Astrocyte (in vitro differentiated cells and primary cell): Measurements from ENCODE around the gene FTO.

Experiments used
- EZH2 ChIP-seq: IDR thresholded peaks from 2 replicates; pipeline ENCODE4 v1.6.1; 2012; ENCODE audit warnings: mild to moderate bottlenecking, low read length, inconsistent platforms; ENCODE audit not compliant: insufficient read depth
- TF ChIP-seq, protein P1 (sequence below): IDR thresholded peaks from 2 replicates; pipeline ENCODE4 v1.5.1; 2011; ENCODE audit warnings: low read depth, mild to moderate bottlenecking, inconsistent platforms, low read length, moderate library complexity; ENCODE audit not compliant: insufficient read depth

DNA sequence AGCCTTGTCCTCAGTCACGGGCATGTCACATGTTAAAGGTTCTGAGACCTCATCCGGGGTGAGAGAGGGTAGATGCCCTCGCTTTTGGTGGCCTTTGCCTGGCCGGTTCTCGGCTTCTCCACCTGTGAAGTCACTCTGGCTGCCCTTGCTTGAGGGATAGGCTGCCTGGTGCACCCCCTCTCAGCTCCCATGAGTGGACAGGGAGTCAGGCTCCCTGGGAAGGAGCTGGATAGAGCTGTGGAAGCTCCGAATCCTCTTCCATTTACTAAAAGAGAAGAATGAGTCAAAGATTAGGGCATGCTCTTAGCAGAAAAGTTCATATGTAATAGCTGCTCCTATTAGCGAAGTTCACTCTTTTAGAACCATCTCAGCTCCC lies 440.6 kb downstream of the FTO start:
- TF ChIP-seq, protein P1, sequence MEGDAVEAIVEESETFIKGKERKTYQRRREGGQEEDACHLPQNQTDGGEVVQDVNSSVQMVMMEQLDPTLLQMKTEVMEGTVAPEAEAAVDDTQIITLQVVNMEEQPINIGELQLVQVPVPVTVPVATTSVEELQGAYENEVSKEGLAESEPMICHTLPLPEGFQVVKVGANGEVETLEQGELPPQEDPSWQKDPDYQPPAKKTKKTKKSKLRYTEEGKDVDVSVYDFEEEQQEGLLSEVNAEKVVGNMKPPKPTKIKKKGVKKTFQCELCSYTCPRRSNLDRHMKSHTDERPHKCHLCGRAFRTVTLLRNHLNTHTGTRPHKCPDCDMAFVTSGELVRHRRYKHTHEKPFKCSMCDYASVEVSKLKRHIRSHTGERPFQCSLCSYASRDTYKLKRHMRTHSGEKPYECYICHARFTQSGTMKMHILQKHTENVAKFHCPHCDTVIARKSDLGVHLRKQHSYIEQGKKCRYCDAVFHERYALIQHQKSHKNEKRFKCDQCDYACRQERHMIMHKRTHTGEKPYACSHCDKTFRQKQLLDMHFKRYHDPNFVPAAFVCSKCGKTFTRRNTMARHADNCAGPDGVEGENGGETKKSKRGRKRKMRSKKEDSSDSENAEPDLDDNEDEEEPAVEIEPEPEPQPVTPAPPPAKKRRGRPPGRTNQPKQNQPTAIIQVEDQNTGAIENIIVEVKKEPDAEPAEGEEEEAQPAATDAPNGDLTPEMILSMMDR, result no peak
- no peak for TF ChIP-seq EZH2
